HG02973 (cell line): ENCODE results near the gene AGTPBP1.

ENCODE experiments used
- ATAC-seq: cut with Tn5 transposase; IDR thresholded peaks from one replicate; pipeline ENCODE4 v1.9.1; 2021; ENCODE audit warnings: moderate library complexity; ENCODE audit not compliant: unreplicated experiment

Gene AGTPBP1

GRCh38 chr9:85510830-85511504, 230.8 kb downstream of the AGTPBP1 start:
- ATAC-seq, result no peak

GRCh38 chr9:85508616-85509015, 233.1 kb downstream of the AGTPBP1 start:
- ATAC-seq, result no peak

- no peak for ATAC-seq
Measured at GRCh38 chr9:85505612-85506011, 236.1 kb downstream of the AGTPBP1 start.

GRCh38 chr9:85502815-85503655, 238.7 kb downstream of the AGTPBP1 start:
- no peak for ATAC-seq

- ATAC-seq, result no peak
Measured at GRCh38 chr9:85501882-85502281, 239.9 kb downstream of the AGTPBP1 start.

GRCh38 chr9:85501456-85501855, 240.3 kb downstream of the AGTPBP1 start:
- no peak for ATAC-seq
